Kidney (tissue), 14 donors: Measurements from ENCODE around the gene EVI5L. TPM values are rescaled to one million over a fixed set of nuclear protein-coding genes. Genes with fewer than 3 reads are reported as not detected.

ENCODE experiments used
- DNase-seq, 5 donors: peaks; one replicate each; pipeline ENCODE4 v3.0.0-alpha.2; 2013 to 2020
- FAIRE-seq: peaks from 2 replicates; lab custom pipeline; 2012; peaks lifted over from hg19 to GRCh38; lab: Jason Lieb, UNC
- H3K27ac ChIP-seq, 2 donors: one replicate each; pipeline ENCODE4 v1.7.0; 2013; ENCODE audit warnings: low read depth in 2 of 2, low read length in 2 of 2, inconsistent platforms in 1 of 2
- H3K27me3 ChIP-seq: one replicate; pipeline ENCODE4 v1.7.1; 2013; ENCODE audit warnings: low read length, inconsistent platforms; ENCODE audit not compliant: control insufficient read depth, insufficient read depth
- H3K36me3 ChIP-seq, 3 donors: one replicate each; pipeline versions ENCODE4 v1.7.0 to v1.7.1; 2013; ENCODE audit warnings: low read length in 3 of 3, control low read depth in 1 of 3, inconsistent platforms in 1 of 3; ENCODE audit not compliant: insufficient read depth in 3 of 3, control insufficient read depth in 2 of 3
- H3K4me1 ChIP-seq, 3 donors: one replicate each; pipeline versions ENCODE4 v1.7.0 to v1.7.1; 2013; ENCODE audit warnings: low read length in 3 of 3, inconsistent platforms in 1 of 3, low read depth in 1 of 3; ENCODE audit not compliant: control insufficient read depth in 2 of 3, insufficient read depth in 2 of 3
- H3K4me3 ChIP-seq, 3 donors: one replicate each; pipeline versions ENCODE4 v1.7.0 to v1.8.1; 2013; ENCODE audit warnings: low read length in 3 of 3, control low read depth in 1 of 3, inconsistent platforms in 1 of 3
- H3K9ac ChIP-seq, 3 donors: one replicate each; pipeline versions ENCODE4 v1.7.0 to v1.7.1; 2013; ENCODE audit warnings: low read length in 3 of 3, control low read depth in 1 of 3, inconsistent platforms in 1 of 3
- H3K9me3 ChIP-seq, 3 donors: one replicate each; pipeline versions ENCODE4 v1.7.0 to v1.7.1; 2013; ENCODE audit warnings: low read length in 3 of 3, control low read depth in 1 of 3, inconsistent platforms in 1 of 3; ENCODE audit not compliant: control insufficient read depth in 2 of 3, insufficient read depth in 1 of 3
- CTCF ChIP-seq: IDR thresholded peaks from 3 replicates; pipeline ENCODE4 v1.5.1; 2012; ENCODE audit warnings: mild to moderate bottlenecking, moderate library complexity, borderline replicate concordance; ENCODE audit not compliant: insufficient read depth; ENCODE audit errors: extremely low read depth
- intact Hi-C: fragments of 100-400 bp; cut with DNase I; formaldehyde crosslinking; loops from one replicate; pipeline ENCODE4 v1.11.1; 2022
- polyA plus RNA-seq: library from polyadenylated mRNA; stranded (reverse); fragments of 350-450 nt; fragmentation: Illumina TruSeq; extraction: RNeasy Lipid Tissue Mini Kit (QIAGEN cat#74804); gene quantifications from one replicate; pipeline ENCODE4 v1.2.3, GENCODE V29; 2014; ENCODE audit warnings: low read depth, low replicate concordance; ENCODE audit not compliant: insufficient read depth
- total RNA-seq: library from RNA; stranded (reverse); fragmentation: NEBNext Ultra II Directional; extraction: Animal tissue kit (Norgen Biotek cat#: 25700); gene quantifications from one replicate; pipeline ENCODE4 v1.2.1, GENCODE V29; 2021
- donor health status: control.
- donor health status: control.
- donor health status: control.
- donor health status: control.
- donor health status: control.
- donor health status: DM: yes; HTN: yes; CAD: no.
- donor health status: Normal renal cell carcinoma (clear cell type).

The EVI5L gene
- total and polyA plus RNA-seq, 2 donors from 2014 or later = 14.5 to 15.9 TPM

- Histone ChIP-seq H3K9me3 (no peaks in the 10 kb centered on the region), H3K27ac (no peak overlapping the region), H3K4me1 (peaks cover 0 to 16% (median 8%) of the 10 kb centered on the region in 3 donors), H3K27me3 (no peaks in the 10 kb centered on the region), H3K36me3 (peaks cover 0 to 10% (median 2%) of the 10 kb centered on the region in 3 donors), H3K4me3 (no peak overlapping the region), H3K9ac (no peak overlapping the region)
- TF ChIP-seq CTCF = no peak
- DNase-seq (peak in 1 of 5 donors; percentile 76), FAIRE-seq (no peak)
- intact Hi-C loops = no loop called here
Observed at GRCh38 chr19:7908742-7909461, 78.9 kb downstream of the EVI5L start.

GRCh38 chr19:7909471-7910067, 79.6 kb downstream of the EVI5L start:
- intact Hi-C loops = no loop called here
- Histone ChIP-seq H3K4me1 (peaks cover 0 to 14% (median 8%) of the 10 kb centered on the region in 3 donors), H3K36me3 (peaks cover 0 to 10% (median 2%) of the 10 kb centered on the region in 3 donors), H3K4me3 (no peak overlapping the region), H3K27ac (no peak overlapping the region), H3K27me3 (no peaks in the 10 kb centered on the region), H3K9ac (no peak overlapping the region), H3K9me3 (no peaks in the 10 kb centered on the region)
- DNase-seq (peak in 1 of 5 donors; percentile 74), FAIRE-seq (no peak)
- no peak for TF ChIP-seq CTCF

- Histone ChIP-seq H3K4me3 (no peak overlapping the region), H3K4me1 (peaks cover 0 to 5% (median 0%) of the 10 kb centered on the region in 3 donors), H3K27me3 (peaks cover 3% of the 10 kb centered on the region), H3K9ac (no peak overlapping the region), H3K27ac (no peak overlapping the region), H3K36me3 (peaks cover 0 to 10% (median 2%) of the 10 kb centered on the region in 3 donors), H3K9me3 (no peaks in the 10 kb centered on the region)
- no peak for DNase-seq
- intact Hi-C loops = no loop called here
- no peak for FAIRE-seq
- TF ChIP-seq CTCF = no peak
Observed at GRCh38 chr19:7910321-7911161, 80.5 kb downstream of the EVI5L start.
